Measurements from ENCODE around the gene WBP1. TPM values are rescaled to one million over a fixed set of nuclear protein-coding genes. Genes with fewer than 3 reads are reported as not detected.

The WBP1 gene
- total RNA-seq, 2 donors from 2014 or later: 27.4 to 47.1 TPM

DNA sequence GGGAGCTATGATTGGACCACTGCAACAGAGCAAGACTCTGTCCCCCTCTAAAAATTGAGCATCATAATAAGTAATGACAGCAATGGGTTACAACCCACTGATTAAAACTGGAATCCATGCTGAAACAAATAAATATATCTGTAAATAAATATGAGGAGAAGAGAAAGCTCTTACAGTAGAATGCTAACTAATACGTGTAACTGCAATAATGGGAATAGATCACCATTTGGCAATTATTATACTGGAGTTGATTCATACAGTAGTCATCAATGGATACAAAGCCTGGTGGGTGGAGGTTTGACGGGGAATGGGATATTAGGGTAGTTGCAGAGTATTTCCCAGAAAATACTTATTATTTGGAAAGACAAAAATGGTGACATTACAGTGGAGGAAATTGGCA is 9.5 kb upstream of the WBP1 start:
- Histone ChIP-seq H3K27ac (no peak overlapping the region), H3K27me3 (replicated peaks; ENCODE audit: insufficient read depth) (no peaks in the 10 kb centered on the region), H3K9me3 (no peaks in the 10 kb centered on the region), H3K36me3 (no peaks in the 10 kb centered on the region), H3K4me1 (ENCODE audit: control insufficient read depth in 1 of 2, low read depth in 2 of 2) (peaks cover 0 to 4% of the 10 kb centered on the region in 2 donors), H3K4me3 (no peak overlapping the region)
- TF ChIP-seq, protein P1, sequence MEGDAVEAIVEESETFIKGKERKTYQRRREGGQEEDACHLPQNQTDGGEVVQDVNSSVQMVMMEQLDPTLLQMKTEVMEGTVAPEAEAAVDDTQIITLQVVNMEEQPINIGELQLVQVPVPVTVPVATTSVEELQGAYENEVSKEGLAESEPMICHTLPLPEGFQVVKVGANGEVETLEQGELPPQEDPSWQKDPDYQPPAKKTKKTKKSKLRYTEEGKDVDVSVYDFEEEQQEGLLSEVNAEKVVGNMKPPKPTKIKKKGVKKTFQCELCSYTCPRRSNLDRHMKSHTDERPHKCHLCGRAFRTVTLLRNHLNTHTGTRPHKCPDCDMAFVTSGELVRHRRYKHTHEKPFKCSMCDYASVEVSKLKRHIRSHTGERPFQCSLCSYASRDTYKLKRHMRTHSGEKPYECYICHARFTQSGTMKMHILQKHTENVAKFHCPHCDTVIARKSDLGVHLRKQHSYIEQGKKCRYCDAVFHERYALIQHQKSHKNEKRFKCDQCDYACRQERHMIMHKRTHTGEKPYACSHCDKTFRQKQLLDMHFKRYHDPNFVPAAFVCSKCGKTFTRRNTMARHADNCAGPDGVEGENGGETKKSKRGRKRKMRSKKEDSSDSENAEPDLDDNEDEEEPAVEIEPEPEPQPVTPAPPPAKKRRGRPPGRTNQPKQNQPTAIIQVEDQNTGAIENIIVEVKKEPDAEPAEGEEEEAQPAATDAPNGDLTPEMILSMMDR (IDR thresholded peaks at IDR 0.05): no peak
- ATAC-seq (ENCODE audit: insufficient number of reproducible peaks, low FRiP score, low read depth) (no peak), DNase-seq (ENCODE audit: low spot score) (no peak)

- H3K27ac ChIP-seq: no peak overlapping the region
Measured at GRCh38 chr2:74450570-74451190, 7.6 kb upstream of the WBP1 start.

GRCh38 chr2:74454654-74455511 is 3.4 kb upstream of the WBP1 start, which contains the start of gene INO80B:
TSS of gene INO80B (plus strand) at chr2:74455087. CDS start at chr2:74455117, 30 bp downstream.
- H3K27me3 ChIP-seq (replicated peaks; ENCODE audit: insufficient read depth): no peaks in the 10 kb centered on the region
- H3K4me3 ChIP-seq: peak within 1 kb of the TSS; percentile 75
- H3K4me1 ChIP-seq (ENCODE audit: control insufficient read depth in 1 of 2, low read depth in 2 of 2): peaks cover 22 to 35% of the 10 kb centered on the region in 2 donors
- H3K27ac ChIP-seq: peak within 1 kb of the TSS in 1 of 2 donors; percentile 46
- DNase-seq (ENCODE audit: low spot score) (peak; percentile 82), ATAC-seq (ENCODE audit: insufficient number of reproducible peaks, low FRiP score, low read depth) (peak; percentile 63)
- TF ChIP-seq, protein P1 (IDR thresholded peaks at IDR 0.05): no peak
- H3K9me3 ChIP-seq: no peaks in the 10 kb centered on the region
- H3K36me3 ChIP-seq: no peaks in the 10 kb centered on the region

More at GRCh38 chr2:74450570-74451190, 7.6 kb upstream of the WBP1 start:
- H3K4me3 ChIP-seq: no peak overlapping the region
- ATAC-seq (ENCODE audit: insufficient number of reproducible peaks, low FRiP score, low read depth) (no peak), DNase-seq (ENCODE audit: low spot score) (no peak)
- TF ChIP-seq, protein P1 (IDR thresholded peaks at IDR 0.05): no peak
- no peaks in the 10 kb centered on the region for H3K9me3 ChIP-seq
- H3K36me3 ChIP-seq: no peaks in the 10 kb centered on the region
- H3K27me3 ChIP-seq (replicated peaks; ENCODE audit: insufficient read depth): no peaks in the 10 kb centered on the region
- peaks cover 5 to 7% of the 10 kb centered on the region in 2 donors for H3K4me1 ChIP-seq (ENCODE audit: control insufficient read depth in 1 of 2, low read depth in 2 of 2)

GRCh38 chr2:74457129-74457548 is 1.1 kb upstream of the WBP1 start:
- ATAC-seq (ENCODE audit: insufficient number of reproducible peaks, low FRiP score, low read depth): no peak
- TF ChIP-seq, protein P1 (IDR thresholded peaks at IDR 0.05): no peak

DNA sequence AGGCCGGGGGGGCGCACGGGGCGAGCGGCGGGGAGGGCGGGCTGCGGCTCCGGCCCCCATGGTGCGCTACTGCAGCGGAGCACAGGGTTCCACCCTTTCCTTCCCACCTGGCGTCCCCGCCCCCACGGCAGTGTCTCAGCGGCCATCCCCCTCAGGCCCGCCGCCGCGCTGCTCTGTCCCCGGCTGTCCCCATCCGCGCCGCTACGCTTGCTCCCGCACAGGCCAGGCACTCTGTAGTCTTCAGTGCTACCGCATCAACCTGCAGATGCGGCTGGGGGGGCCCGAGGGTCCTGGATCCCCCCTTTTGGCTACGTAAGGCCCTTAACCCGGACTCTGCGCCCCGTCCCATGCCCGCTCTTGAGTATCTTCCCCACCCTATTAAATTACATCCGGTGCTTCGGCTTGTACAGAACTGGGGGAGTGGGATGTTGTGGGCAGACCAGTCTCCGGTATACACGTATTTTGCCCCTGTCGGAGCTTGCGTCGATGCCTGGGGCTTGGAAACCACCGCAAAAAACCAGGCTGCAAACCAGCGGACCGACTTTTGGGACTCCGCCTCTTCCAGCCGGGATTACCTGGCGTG is 598 bp upstream of the WBP1 start:
- H3K4me3 ChIP-seq: peak overlapping the region; percentile 80
- DNase-seq (ENCODE audit: low spot score): no peak
- no peaks in the 10 kb centered on the region for H3K9me3 ChIP-seq
- H3K27me3 ChIP-seq (replicated peaks; ENCODE audit: insufficient read depth): no peaks in the 10 kb centered on the region
- ATAC-seq (ENCODE audit: insufficient number of reproducible peaks, low FRiP score, low read depth): no peak
- TF ChIP-seq, protein P1 (IDR thresholded peaks at IDR 0.05): no peak
- H3K27ac ChIP-seq: peak overlapping the region; percentile 86 to 93
- H3K4me1 ChIP-seq (ENCODE audit: control insufficient read depth in 1 of 2, low read depth in 2 of 2): peaks cover 22 to 35% of the 10 kb centered on the region in 2 donors
- no peaks in the 10 kb centered on the region for H3K36me3 ChIP-seq

More at GRCh38 chr2:74457129-74457548, 1.1 kb upstream of the WBP1 start:
- no peaks in the 10 kb centered on the region for H3K36me3 ChIP-seq
- H3K27ac ChIP-seq: peak overlapping the region; percentile 86 to 93
- H3K4me3 ChIP-seq: peak overlapping the region; percentile 80
- H3K27me3 ChIP-seq (replicated peaks; ENCODE audit: insufficient read depth): no peaks in the 10 kb centered on the region
- H3K9me3 ChIP-seq: no peaks in the 10 kb centered on the region
- no peak for DNase-seq (ENCODE audit: low spot score)
- H3K4me1 ChIP-seq (ENCODE audit: control insufficient read depth in 1 of 2, low read depth in 2 of 2): peaks cover 22 to 35% of the 10 kb centered on the region in 2 donors
